Mucosa of gallbladder (tissue), 1 donor: ENCODE measurements around the gene ADORA2A. TPM values are rescaled to one million over a fixed set of nuclear protein-coding genes. Genes with fewer than 3 reads are reported as not detected.

Experiments
- DNase-seq: peaks from one replicate; pipeline ENCODE4 v3.0.0-alpha.2; 2020; ENCODE audit warnings: low spot score
- total RNA-seq: library from RNA; stranded (reverse); gene quantifications from one replicate; pipeline ENCODE4 v1.2.1, GENCODE V29; 2021
- donor health status: DM: no; HTN: no; CAD: no.

Gene ADORA2A
- total RNA-seq, 1 donor from 2014 or later, result 4.1 TPM

- no peak for DNase-seq
These were observed 5.8 kb downstream of the ADORA2A start for GRCh38 chr22:24433001-24433827.

DNA sequence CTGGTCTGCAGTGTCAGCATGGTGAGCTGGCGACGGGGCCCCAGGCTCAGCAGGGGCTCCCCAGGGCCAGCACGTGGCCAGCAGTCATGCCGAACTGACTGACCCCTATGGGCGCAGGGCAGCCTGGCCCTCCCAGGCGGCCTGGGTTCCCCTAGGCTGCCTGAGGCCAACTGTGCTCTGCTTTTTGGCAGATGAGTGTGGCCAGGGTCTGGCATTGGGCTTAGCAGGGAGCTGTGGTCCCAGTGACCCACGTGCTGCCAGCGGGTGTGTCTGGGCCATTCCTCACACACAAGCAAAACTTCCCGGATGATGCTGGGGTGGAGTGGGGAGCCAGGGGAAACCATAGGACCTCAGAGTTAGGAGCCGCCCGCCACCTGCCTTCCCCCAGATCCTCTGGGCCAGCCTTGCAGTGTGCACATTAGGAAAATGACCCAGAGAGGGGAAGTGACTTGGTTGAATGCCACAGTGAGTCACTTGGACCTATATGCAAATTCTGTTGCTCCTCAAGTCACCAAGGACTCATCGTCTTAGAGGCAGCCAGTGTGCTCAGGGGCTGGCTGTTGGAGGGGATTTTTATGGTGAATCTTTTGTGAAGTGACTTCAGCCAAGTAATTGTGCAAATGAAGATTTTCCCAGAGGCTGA is 6.5 kb downstream of the ADORA2A start:
- DNase-seq, result no peak

DNA sequence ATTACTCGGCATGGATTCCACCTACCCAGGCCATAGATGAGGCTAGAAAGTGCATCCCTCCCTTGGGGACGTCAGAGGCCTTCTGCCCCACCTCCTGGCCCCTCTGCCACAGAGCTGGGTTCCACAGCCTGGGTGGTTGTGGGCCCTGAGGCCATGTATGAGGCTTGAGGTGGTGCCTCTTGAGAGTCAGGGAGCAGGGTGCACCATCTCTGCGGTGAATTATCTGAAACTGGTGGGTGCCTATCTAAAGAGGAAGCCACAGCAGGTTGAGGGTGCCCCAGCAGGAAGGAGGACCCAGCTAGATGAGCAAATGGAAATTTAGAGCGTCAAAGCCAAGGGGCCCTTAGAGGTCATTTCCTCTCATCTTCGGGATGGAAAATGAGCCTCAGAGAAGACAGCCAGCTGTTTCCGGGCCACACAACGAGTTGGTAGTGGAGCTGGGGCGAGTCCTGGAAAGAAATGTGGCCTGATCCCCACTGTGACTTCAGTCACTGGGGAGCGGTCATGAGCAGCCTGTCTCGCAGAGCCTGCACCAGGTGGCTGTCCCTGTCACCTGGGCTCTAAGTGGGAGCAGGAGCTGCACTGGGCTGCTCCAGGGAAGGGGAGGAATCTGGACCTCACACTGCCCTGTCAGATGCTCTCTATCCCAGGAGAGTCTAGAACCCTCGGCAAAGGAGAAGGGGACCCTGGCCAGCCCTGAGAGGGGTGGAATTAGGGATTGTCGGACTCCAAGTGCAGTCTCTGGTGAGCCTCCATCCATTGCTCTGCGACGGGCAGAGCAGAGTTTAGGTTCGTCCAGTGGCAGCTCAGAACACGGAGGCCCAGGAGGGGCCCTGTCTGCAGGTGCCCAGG is 7.3 kb downstream of the ADORA2A start:
- DNase-seq, result peak; percentile 66

GRCh38 chr22:24435323-24435645 is 7.9 kb downstream of the ADORA2A start:
- no peak for DNase-seq

- no peak for DNase-seq
These were observed 8.5 kb downstream of the ADORA2A start for GRCh38 chr22:24435861-24436371.

DNA sequence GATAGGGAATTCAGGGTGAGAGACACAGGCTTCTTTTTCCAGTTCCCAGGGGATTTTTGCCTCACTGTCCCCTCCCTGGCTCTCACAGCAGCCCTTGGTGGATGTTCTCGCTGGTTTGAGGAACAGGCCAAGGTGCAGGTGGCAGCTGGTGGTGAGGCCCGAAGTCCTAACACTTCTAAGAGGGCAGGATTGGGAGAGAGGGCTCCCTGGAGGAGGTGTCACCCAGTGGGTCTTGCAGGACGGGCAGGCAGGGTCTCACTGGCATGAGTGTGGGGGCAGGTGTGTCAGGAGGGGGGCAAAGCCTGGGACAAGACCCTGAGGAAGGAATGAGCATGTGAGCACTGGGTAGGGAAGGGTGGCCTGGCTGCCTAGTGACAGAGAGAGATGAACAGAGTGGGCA is 9.2 kb downstream of the ADORA2A start:
- no peak for DNase-seq

- no peak for DNase-seq
These were observed 9.7 kb downstream of the ADORA2A start for GRCh38 chr22:24437091-24437490.

DNA sequence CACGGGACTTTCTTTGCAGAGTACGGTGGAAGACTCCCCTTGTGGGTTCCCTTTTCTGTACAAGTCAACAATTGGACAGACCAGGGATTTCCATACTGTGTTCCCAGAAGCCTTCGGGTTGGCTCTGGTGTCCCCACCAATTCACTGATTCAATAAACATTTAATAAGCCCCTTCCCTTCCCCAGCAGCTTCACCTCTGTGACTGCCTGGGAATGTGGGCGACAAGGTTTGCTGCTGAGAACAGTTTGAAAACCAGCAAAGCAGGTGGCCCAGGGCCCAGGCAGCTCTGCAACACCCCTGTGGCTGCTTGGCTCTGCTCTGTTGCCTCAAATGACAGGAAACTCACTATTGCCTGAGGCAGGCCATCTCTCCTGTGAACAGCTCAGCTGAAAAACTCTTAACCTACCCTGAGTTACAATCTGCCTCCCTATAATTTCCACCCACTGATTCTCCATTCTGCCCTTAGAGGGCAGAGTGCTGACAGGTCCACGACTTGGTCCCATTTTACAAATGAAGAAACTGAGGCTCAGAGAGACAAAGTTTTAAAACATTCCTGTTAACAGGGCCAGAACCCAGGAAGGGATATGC is 10.4 kb downstream of the ADORA2A start:
- DNase-seq, result no peak

GRCh38 chr22:24440270-24440717 is 12.9 kb downstream of the ADORA2A start:
- no peak for DNase-seq

- DNase-seq, result no peak
These were observed 13.5 kb downstream of the ADORA2A start for GRCh38 chr22:24440718-24441405.

- no peak for DNase-seq
These were observed 14.3 kb downstream of the ADORA2A start for GRCh38 chr22:24441406-24442351.

DNA sequence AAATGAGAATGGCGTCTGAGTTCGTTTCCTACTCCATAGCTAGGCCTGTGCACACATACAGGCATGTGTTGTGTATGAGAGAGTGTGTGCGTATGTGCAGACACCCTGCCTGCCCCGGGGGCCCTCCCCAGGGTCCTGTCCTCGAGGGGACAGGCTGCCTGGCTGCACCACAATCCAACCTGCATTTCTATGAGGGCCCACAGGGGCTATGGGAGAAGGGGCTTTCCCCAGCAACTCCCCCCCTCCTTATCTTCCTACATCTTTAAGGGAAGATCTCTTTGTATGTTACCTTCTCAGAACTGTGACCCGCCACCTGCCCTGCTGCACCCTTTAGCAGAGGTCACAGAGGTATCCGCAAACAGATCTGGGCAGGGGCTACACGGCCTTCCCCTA is 14.9 kb downstream of the ADORA2A start:
- no peak for DNase-seq

DNA sequence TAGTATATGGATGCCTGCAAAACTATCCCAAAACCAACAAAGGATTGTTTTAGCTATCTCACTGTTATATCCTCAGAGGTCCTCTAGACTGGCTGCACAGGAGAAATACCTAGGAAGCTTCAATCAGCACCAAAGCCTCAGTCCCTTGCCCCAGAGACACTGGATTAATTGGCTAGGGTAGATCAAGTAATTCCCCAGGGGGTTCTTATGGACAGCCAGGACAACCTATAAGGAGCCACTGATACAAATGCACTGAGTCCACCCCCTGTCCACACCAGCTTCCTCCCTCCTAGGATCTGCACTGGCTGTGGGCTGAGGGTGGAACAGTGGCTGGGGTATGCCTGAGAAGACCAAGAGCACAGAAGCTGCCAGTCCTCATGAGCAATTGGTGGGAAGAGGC is 16.3 kb downstream of the ADORA2A start:
- no peak for DNase-seq

- no peak for DNase-seq
These were observed 16.9 kb downstream of the ADORA2A start for GRCh38 chr22:24444251-24444650.

DNA sequence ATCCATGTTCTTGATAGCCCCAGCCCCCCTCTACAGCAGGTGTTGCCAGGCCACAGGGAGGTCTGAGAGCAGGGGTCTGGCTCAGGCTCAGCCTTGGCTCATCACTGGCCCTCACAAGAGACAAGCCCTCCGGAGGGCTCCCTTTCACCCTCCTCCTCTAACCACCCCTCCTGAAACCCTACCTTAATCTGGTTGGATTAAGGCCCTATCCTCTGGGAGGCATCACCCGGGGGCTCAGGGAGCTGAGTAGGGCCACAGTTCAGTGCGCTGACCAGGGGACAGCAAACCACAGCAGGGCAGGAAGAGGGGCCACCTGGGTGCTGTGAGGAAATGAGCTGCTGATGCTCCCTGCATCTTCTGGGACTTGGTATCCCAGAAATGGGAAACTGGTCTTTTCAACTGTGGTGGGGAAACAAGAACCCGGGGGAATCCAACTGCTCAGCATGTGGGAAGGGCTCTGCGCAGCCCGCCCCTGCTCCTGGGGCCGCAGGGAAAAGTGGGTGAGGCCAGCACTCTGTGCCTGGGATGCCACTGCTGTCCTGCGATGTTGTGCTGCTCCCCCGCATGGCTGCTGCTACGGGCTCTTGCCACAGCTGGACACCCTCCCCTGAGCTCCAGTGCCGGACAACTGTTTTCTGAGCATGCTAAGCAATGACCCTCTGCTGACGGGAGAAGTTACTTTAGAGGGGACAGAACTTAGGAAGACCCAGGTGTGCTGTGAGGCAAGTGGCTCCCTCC is 17.5 kb downstream of the ADORA2A start:
- no peak for DNase-seq

DNA sequence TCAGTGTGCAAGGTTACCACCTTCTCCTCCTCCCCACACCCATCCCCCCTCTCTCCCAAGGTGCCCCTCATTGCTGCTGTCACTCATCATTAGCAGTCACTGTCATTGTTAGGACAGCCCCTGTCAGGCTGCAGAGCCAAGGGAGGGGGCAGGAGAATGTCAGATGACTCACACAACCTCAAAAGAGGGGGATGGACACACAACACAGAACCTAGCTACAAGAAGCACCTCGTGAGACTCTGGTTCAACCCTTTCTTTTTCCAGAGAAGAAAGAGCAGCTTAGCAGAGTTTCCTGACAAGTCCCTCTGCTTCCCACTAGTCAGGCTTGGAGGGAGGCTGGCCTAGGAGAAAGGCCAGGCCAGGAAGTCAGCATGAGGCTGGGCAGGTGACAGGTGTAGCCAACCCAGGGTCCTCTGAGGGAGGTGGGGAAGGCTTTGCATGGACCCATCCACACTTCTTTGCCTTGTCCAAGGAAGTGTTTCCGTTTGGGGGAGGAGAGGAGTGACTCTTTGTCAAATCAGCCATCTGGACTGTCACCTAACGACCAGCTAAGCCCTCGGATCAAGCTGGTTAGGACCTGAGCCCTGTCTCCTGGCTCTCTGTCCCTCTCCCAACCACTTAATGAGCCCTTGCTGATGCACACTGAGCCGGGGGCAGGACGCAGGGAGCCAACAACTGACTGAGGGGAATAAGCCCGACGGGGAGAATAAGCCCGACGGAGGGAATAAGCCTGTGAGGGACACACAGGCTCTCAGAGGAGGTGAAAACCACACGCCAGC is 18.3 kb downstream of the ADORA2A start:
- no peak for DNase-seq

GRCh38 chr22:24446260-24446611 is 18.8 kb downstream of the ADORA2A start:
- no peak for DNase-seq

GRCh38 chr22:24450610-24451009 is 23.2 kb downstream of the ADORA2A start:
- no peak for DNase-seq

GRCh38 chr22:24451162-24451561 is 23.8 kb downstream of the ADORA2A start:
- DNase-seq, result no peak
